NT2/D1 (cell line): ENCODE measurements around the gene PPM1F.

Source experiments
- SUZ12 ChIP-seq: IDR thresholded peaks from 2 replicates; pipeline ENCODE4 v1.6.1; 2011; ENCODE audit not compliant: insufficient read length, insufficient read depth; ENCODE audit errors: extremely low read depth
- ZNF274 ChIP-seq: IDR thresholded peaks from 2 replicates; pipeline ENCODE4 v1.6.1; 2011; ENCODE audit warnings: mild to moderate bottlenecking, low read depth, low read length

DNA sequence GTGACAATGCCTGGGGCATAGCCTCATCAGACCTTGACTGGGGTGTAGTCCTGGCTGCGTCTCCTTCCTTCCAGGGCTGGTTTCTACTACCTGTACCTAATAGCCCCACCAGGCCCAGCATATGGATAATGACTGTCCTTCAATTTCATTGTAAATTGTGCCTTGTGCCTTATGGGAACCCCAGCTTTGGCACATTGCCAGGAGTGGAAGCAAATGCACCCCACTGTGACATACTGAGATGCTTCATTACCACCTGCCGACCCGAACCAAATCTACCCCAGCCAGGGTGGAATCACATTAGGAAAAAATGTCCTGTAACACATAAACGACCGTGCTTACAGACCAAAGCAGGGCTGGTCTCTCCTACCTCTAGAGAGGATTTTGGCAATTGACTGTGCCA lies 22.6 kb upstream of the PPM1F start:
- TF ChIP-seq ZNF274 = no peak
- no peak for TF ChIP-seq SUZ12
